PFSK-1 (cell line): ENCODE data around the gene TUBB1.

ENCODE experiments used
- FOXP2 ChIP-seq: optimal IDR thresholded peaks from 2 replicates; pipeline ENCODE3; 2011; ENCODE audit warnings: borderline replicate concordance, control low read depth, inconsistent platforms; ENCODE audit not compliant: insufficient read depth; ENCODE audit errors: extremely low read length, extremely low read depth
- POLR2AphosphoS5 ChIP-seq: IDR thresholded peaks from 2 replicates; pipeline ENCODE4 v1.6.1; 2012; ENCODE audit warnings: low read depth, mild to moderate bottlenecking, control low read depth, low read length, moderate library complexity
- SIN3A ChIP-seq: IDR thresholded peaks from 2 replicates; pipeline ENCODE4 v1.6.1; 2012; ENCODE audit warnings: mild to moderate bottlenecking, low read length, moderate library complexity, borderline replicate concordance; ENCODE audit not compliant: insufficient read depth
- TAF1 ChIP-seq: IDR thresholded peaks from 2 replicates; pipeline ENCODE4 v1.6.1; 2012; ENCODE audit warnings: low read length, control low read depth, borderline replicate concordance; ENCODE audit not compliant: insufficient read depth
- TF ChIP-seq, protein P1 (sequence below), 2 experiments: IDR thresholded peaks; 2 replicates each; pipeline versions ENCODE4 v1.6.1 to v1.8.0; 2011 to 2012; ENCODE audit warnings: low read depth in 2 of 2, low read length in 2 of 2, control low read depth in 1 of 2, inconsistent platforms in 1 of 2, mild to moderate bottlenecking in 1 of 2, moderate library complexity in 1 of 2; ENCODE audit not compliant: insufficient read depth in 1 of 2

DNA sequence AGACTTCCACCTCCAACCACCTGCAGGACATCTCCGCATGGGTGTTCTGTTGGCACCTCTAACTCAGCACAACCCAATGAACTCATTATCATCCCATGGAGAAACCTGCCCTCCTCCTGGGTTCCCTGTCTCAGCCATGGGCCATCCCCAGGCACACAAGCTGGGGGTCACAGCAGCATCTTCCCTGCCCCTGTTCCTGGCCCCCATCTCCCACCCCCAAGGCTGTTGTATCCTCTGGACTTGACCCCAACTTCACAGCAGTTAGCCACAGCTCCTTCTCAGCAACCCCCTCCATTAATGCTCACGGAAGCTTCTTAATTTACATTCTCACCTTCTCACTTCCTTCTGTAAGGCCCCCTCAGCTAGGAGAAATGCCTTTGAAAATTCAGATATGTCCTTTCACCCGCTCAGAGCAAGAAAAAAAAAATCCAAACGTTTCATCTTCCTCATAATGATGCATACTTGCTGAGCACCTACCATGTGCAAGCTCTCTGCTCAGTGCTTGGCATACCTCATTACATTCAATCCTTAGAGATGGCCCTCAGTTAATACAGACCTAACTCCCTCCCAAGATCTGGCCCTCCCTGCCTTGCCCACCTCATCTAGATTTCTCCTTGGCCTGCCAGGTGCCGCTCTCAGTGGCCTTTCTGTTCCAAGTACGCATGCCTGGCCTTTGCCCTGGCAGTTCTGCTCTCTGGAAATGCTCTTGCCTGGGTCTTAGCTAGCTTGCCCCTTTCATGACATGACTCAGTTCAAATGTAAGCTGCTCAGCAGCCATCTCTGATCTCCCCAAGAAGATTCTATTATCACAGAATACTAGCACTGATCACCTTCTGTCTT is 40.7 kb upstream of the TUBB1 start:
- TF ChIP-seq POLR2AphosphoS5 (no peak), TAF1 (no peak), SIN3A (no peak), FOXP2 (no peak)
- TF ChIP-seq, protein P1, sequence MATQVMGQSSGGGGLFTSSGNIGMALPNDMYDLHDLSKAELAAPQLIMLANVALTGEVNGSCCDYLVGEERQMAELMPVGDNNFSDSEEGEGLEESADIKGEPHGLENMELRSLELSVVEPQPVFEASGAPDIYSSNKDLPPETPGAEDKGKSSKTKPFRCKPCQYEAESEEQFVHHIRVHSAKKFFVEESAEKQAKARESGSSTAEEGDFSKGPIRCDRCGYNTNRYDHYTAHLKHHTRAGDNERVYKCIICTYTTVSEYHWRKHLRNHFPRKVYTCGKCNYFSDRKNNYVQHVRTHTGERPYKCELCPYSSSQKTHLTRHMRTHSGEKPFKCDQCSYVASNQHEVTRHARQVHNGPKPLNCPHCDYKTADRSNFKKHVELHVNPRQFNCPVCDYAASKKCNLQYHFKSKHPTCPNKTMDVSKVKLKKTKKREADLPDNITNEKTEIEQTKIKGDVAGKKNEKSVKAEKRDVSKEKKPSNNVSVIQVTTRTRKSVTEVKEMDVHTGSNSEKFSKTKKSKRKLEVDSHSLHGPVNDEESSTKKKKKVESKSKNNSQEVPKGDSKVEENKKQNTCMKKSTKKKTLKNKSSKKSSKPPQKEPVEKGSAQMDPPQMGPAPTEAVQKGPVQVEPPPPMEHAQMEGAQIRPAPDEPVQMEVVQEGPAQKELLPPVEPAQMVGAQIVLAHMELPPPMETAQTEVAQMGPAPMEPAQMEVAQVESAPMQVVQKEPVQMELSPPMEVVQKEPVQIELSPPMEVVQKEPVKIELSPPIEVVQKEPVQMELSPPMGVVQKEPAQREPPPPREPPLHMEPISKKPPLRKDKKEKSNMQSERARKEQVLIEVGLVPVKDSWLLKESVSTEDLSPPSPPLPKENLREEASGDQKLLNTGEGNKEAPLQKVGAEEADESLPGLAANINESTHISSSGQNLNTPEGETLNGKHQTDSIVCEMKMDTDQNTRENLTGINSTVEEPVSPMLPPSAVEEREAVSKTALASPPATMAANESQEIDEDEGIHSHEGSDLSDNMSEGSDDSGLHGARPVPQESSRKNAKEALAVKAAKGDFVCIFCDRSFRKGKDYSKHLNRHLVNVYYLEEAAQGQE (IDR thresholded peaks at IDR 0.05; ENCODE audit: insufficient read depth in 1 of 2, low read depth in 2 of 2, low read length in 2 of 2) = no peak
